Suprapubic skin (tissue), 4 donors: ENCODE results near the gene FAM170B. TPM values are rescaled to one million over a fixed set of nuclear protein-coding genes. Genes with fewer than 3 reads are reported as not detected.

Source experiments
- DNase-seq, 2 donors: peaks; one replicate each; pipeline ENCODE4 v3.0.0-alpha.2; 2019; ENCODE audit warnings: low spot score in 2 of 2
- H3K27ac ChIP-seq: fragments of 200-600 bp; sonication (generic); one replicate; pipeline ENCODE4 v1.5.1; 2019
- H3K27me3 ChIP-seq: fragments of 200-600 bp; sonication (generic); one replicate; pipeline ENCODE4 v1.5.1; 2019
- H3K36me3 ChIP-seq: fragments of 200-600 bp; sonication (generic); one replicate; pipeline ENCODE4 v1.5.1; 2019
- H3K4me1 ChIP-seq: fragments of 200-600 bp; sonication (generic); one replicate; pipeline ENCODE4 v1.5.1; 2019
- H3K4me3 ChIP-seq: fragments of 200-600 bp; sonication (generic); one replicate; pipeline ENCODE4 v1.5.1; 2019; ENCODE audit warnings: mild to moderate bottlenecking
- H3K9me3 ChIP-seq: fragments of 200-600 bp; sonication (generic); one replicate; pipeline ENCODE4 v1.5.1; 2019
- EP300 ChIP-seq: sonication (generic); formaldehyde crosslinking; IDR thresholded peaks from one replicate; pipeline ENCODE4 v1.6.1; 2017; ENCODE audit warnings: antibody characterized with exemption
- POLR2A ChIP-seq, 2 donors: fragments of 450-650 bp; IDR thresholded peaks; one replicate each; pipeline ENCODE4 v1.6.1; 2017; ENCODE audit warnings: antibody characterized with exemption in 2 of 2, mild to moderate bottlenecking in 2 of 2, moderate library complexity in 2 of 2
- POLR2AphosphoS5 ChIP-seq, 3 donors: sonication (generic); formaldehyde crosslinking; IDR thresholded peaks; one replicate each; pipeline ENCODE4 v1.6.1; 2017; ENCODE audit warnings: antibody characterized with exemption in 3 of 3
- WGBS: methylation state at CpG from one replicate; pipeline ENCODE4 v1.1.5; 2018; 5-methylcytosine and 5-hydroxymethylcytosine counted together
- total RNA-seq, 4 donors: library from RNA; depleted of rRNA; stranded (reverse); fragments of >200 nt; gene quantifications; one replicate each; pipeline ENCODE4 v1.1.0, GENCODE V29; 2016
- TF ChIP-seq, protein P1 (sequence below), 2 donors: fragments of 200-600 bp in 1 of 2; fragments of 450-650 bp in 1 of 2; sonication (generic) in 1 of 2; IDR thresholded peaks; one replicate each; pipeline ENCODE4 v1.5.1; 2016 to 2019; ENCODE audit warnings: antibody characterized with exemption in 2 of 2, mild to moderate bottlenecking in 1 of 2, moderate library complexity in 1 of 2

FAM170B gene
- total RNA-seq, 4 donors from 2014 or later: not detected

DNA sequence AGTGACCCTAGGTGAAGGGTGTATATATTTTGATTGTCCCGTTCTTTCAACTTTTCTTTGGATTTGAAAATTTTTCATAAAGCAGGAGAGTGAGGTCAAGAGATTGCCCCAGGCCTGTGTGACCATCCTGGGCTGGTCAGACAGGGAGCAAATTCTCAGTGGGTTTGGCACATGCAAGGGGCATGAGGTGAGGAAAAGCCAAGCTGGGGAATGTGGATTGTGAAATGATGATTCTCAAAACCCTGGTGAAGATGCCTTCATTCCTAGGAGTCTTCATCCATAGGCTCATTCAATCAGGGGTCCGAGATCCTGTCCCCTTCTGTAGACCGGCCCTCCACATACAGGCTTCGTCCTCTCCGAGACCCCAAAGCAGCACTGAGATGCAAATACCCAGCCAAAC, 27.0 kb upstream of the FAM170B start:
- no peak overlapping the region for H3K27ac ChIP-seq
- no peak for DNase-seq
- H3K4me1 ChIP-seq: no peaks in the 10 kb centered on the region
- H3K9me3 ChIP-seq: no peaks in the 10 kb centered on the region
- 91% methylated on average over 5 of the region's 5 CpGs for WGBS
- no peak overlapping the region for H3K4me3 ChIP-seq
- no peaks in the 10 kb centered on the region for H3K36me3 ChIP-seq
- H3K27me3 ChIP-seq: no peaks in the 10 kb centered on the region
- TF ChIP-seq POLR2AphosphoS5 (IDR thresholded peaks at IDR 0.05) (no peak), POLR2A (IDR thresholded peaks at IDR 0.05) (no peak), EP300 (no peak)
- TF ChIP-seq, protein P1, sequence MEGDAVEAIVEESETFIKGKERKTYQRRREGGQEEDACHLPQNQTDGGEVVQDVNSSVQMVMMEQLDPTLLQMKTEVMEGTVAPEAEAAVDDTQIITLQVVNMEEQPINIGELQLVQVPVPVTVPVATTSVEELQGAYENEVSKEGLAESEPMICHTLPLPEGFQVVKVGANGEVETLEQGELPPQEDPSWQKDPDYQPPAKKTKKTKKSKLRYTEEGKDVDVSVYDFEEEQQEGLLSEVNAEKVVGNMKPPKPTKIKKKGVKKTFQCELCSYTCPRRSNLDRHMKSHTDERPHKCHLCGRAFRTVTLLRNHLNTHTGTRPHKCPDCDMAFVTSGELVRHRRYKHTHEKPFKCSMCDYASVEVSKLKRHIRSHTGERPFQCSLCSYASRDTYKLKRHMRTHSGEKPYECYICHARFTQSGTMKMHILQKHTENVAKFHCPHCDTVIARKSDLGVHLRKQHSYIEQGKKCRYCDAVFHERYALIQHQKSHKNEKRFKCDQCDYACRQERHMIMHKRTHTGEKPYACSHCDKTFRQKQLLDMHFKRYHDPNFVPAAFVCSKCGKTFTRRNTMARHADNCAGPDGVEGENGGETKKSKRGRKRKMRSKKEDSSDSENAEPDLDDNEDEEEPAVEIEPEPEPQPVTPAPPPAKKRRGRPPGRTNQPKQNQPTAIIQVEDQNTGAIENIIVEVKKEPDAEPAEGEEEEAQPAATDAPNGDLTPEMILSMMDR (IDR thresholded peaks at IDR 0.05): no peak

DNA sequence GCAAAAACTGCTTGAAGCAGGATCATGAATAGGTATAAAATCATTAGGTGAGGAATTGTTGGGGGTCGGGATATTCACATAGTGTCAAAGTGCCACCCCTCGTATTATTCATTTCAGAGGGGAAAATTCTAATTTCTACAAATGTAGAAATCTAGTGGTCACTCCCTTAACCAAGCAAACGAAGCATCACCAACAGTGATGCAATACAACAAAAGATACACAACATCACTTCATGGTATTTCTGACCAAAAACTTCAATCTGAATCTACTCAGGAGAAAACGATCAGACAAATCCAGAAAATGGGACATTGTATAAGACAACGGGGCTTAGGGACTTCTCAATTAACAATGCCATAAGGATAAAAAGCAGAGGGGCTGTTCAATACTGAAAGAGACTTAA, 26.3 kb upstream of the FAM170B start:
- Histone ChIP-seq H3K9me3 (no peaks in the 10 kb centered on the region), H3K27me3 (no peaks in the 10 kb centered on the region), H3K36me3 (no peaks in the 10 kb centered on the region), H3K4me1 (no peaks in the 10 kb centered on the region), H3K4me3 (no peak overlapping the region), H3K27ac (no peak overlapping the region)
- no peak for TF ChIP-seq POLR2AphosphoS5 (IDR thresholded peaks at IDR 0.05)
- no peak for TF ChIP-seq EP300
- TF ChIP-seq, protein P1 (IDR thresholded peaks at IDR 0.05): no peak
- no peak for TF ChIP-seq POLR2A (IDR thresholded peaks at IDR 0.05)
- WGBS: 91% methylated on average over 5 of the region's 5 CpGs
- DNase-seq: no peak

DNA sequence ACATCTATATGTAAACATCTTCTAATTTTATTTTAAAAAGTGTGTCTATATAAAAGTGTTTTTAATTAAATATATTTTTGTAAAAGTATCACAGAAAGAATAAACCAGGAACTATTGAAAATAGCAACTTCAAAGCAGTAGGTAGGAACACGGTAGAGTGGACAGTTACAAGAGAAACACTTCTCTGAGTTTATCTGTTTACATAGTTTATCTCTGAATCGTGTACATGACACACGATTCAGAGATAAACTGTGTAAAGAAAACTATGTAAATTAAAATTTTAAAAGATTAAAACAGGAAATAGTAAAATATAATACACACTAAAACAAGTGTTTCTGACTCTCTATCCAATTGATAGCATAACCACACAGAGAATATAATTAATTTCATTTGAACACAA, 25.1 kb upstream of the FAM170B start:
- Histone ChIP-seq H3K9me3 (no peaks in the 10 kb centered on the region), H3K27me3 (no peaks in the 10 kb centered on the region), H3K4me1 (no peaks in the 10 kb centered on the region), H3K36me3 (no peaks in the 10 kb centered on the region), H3K4me3 (no peak overlapping the region), H3K27ac (no peak overlapping the region)
- 74% methylated on average over 3 of the region's 3 CpGs for WGBS
- TF ChIP-seq POLR2A (IDR thresholded peaks at IDR 0.05) (no peak), POLR2AphosphoS5 (IDR thresholded peaks at IDR 0.05) (no peak), EP300 (no peak)
- TF ChIP-seq, protein P1 (IDR thresholded peaks at IDR 0.05): no peak
- no peak for DNase-seq

DNA sequence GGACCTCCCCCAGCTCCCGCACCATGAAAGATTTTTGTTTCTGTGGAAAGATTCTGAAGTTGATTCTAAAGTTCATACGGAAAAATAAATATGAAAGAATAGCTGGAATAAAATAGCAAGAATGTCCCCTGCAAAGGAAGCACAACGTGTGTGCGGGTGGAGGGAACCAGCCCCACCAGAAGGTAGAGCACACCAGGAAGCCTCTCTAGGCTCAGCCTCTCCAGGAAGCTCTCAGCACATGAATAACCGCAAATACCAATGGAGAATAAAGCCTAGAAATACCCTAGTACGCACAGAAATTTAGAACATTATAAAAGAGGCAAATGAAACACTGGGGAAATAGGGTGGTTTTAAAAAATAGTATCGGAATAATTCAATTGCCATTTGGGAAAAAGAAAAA, 24.6 kb upstream of the FAM170B start:
- 66% methylated on average over 7 of the region's 7 CpGs for WGBS
- DNase-seq: no peak
- Histone ChIP-seq H3K36me3 (no peaks in the 10 kb centered on the region), H3K4me3 (no peak overlapping the region), H3K9me3 (no peaks in the 10 kb centered on the region), H3K27me3 (no peaks in the 10 kb centered on the region), H3K4me1 (no peaks in the 10 kb centered on the region), H3K27ac (no peak overlapping the region)
- TF ChIP-seq POLR2AphosphoS5 (IDR thresholded peaks at IDR 0.05) (no peak), POLR2A (IDR thresholded peaks at IDR 0.05) (no peak), EP300 (no peak)
- TF ChIP-seq, protein P1 (IDR thresholded peaks at IDR 0.05): no peak

DNA sequence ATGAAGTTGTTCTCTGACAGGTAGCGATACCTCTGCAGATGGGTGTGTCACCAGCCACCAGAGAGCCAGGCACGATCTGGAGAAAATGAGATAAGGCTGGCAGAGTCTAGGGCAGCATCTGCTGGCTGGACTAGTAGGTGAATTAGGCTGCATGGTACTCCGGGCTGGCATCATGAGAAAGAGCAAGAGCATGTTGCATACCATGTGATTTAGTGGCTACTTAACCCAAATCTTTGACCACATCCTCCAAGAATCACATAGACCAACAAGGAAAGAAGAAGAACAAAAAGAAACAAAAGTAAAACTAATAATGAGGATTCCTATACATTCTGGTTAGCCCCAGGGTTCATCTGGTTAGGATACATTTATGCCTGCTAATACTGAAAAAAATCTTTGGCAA, 23.4 kb upstream of the FAM170B start:
- TF ChIP-seq POLR2A (IDR thresholded peaks at IDR 0.05): no peak
- TF ChIP-seq POLR2AphosphoS5 (IDR thresholded peaks at IDR 0.05): no peak
- no peak for TF ChIP-seq EP300
- TF ChIP-seq, protein P1 (IDR thresholded peaks at IDR 0.05): no peak
- H3K27me3 ChIP-seq: no peaks in the 10 kb centered on the region
- no peaks in the 10 kb centered on the region for H3K4me1 ChIP-seq
- H3K36me3 ChIP-seq: no peaks in the 10 kb centered on the region
- H3K9me3 ChIP-seq: no peaks in the 10 kb centered on the region
- DNase-seq: no peak
- 89% methylated on average over 3 of the region's 3 CpGs for WGBS
- H3K4me3 ChIP-seq: no peak overlapping the region
- no peak overlapping the region for H3K27ac ChIP-seq
